PC-3 (cell line): ENCODE results near the gene BAAT. TPM values are rescaled to one million over a fixed set of nuclear protein-coding genes. Genes with fewer than 3 reads are reported as not detected.

ENCODE experiments used
- ATAC-seq: fragments of 200-7000 bp; cut with Tn5 transposase; 2 replicates; pipeline ENCODE4 v1.9.1; 2020; ENCODE audit warnings: mild to moderate bottlenecking, moderate library complexity
- BruUV-seq: library from RNA; stranded (reverse); fragments of 400-500 nt; replicated peaks from 2 replicates; lab custom pipeline; 2021; lab: Mats Ljungman, UMichigan
- CTCF ChIA-PET: fragments of 300-600 bp; sonication (Branson Sonifier 250); formaldehyde crosslinking; loops from one replicate; lab custom pipeline; 2022; ENCODE audit warnings: antibody characterized with exemption; lab: Charles Lee
- POLR2A ChIA-PET: fragments of 300-600 bp; sonication (Branson Sonifier 250); formaldehyde crosslinking; loops from one replicate; lab custom pipeline; 2022; ENCODE audit warnings: antibody characterized with exemption; ENCODE audit not compliant: unreplicated experiment; lab: Charles Lee
- DNase-seq: peaks from one replicate; pipeline ENCODE4 v3.0.0-alpha.2; 2015
- H2AFZ ChIP-seq: fragments of 300-600 bp; sonication (generic); 2 replicates; pipeline ENCODE4 v1.6.0; 2016; ENCODE audit warnings: antibody characterized with exemption, low read length
- H3F3A ChIP-seq: fragments of 300-600 bp; sonication (generic); one replicate; pipeline ENCODE4 v1.6.0; 2017; ENCODE audit warnings: antibody characterized with exemption, low read length, control low read depth, mild to moderate bottlenecking; ENCODE audit not compliant: unreplicated experiment
- H3K27ac ChIP-seq: fragments of 300-600 bp; sonication (generic); 2 replicates; pipeline ENCODE4 v1.5.1; 2016; ENCODE audit warnings: mild to moderate bottlenecking, low read length
- H3K27me3 ChIP-seq: fragments of 300-600 bp; sonication (generic); 2 replicates; pipeline ENCODE4 v1.6.1; 2016; ENCODE audit warnings: low read length, mixed read lengths
- H3K36me3 ChIP-seq: fragments of 300-600 bp; sonication (generic); 2 replicates; pipeline ENCODE4 v1.6.1; 2016; ENCODE audit warnings: low read depth, mixed run types, low read length, mixed read lengths
- H3K4me1 ChIP-seq: fragments of 300-600 bp; sonication (generic); 2 replicates; pipeline ENCODE4 v1.5.1; 2016; ENCODE audit warnings: low read length; ENCODE audit not compliant: insufficient read depth
- H3K4me2 ChIP-seq: fragments of 300-600 bp; sonication (generic); 2 replicates; pipeline ENCODE4 v1.6.0; 2016; ENCODE audit warnings: low read length
- H3K4me3 ChIP-seq: fragments of 300-600 bp; sonication (generic); 2 replicates; pipeline ENCODE4 v1.5.1; 2016; ENCODE audit warnings: mild to moderate bottlenecking, low read length, mixed read lengths
- H3K79me2 ChIP-seq: fragments of 300-600 bp; sonication (generic); 2 replicates; pipeline ENCODE4 v1.6.1; 2017; ENCODE audit warnings: low read length, mixed read lengths
- H3K9ac ChIP-seq: fragments of 300-600 bp; sonication (generic); 2 replicates; pipeline ENCODE4 v1.6.0; 2016; ENCODE audit warnings: mild to moderate bottlenecking, low read length
- H3K9me2 ChIP-seq: fragments of 300-600 bp; sonication (generic); replicated peaks from 2 replicates; pipeline ENCODE4 v1.6.1; 2016; ENCODE audit warnings: mixed run types, low read length, mixed read lengths
- H3K9me3 ChIP-seq: fragments of 300-600 bp; sonication (generic); 2 replicates; pipeline ENCODE4 v1.6.1; 2016; ENCODE audit warnings: low read length, mixed read lengths
- H4K20me1 ChIP-seq: fragments of 300-600 bp; sonication (generic); 2 replicates; pipeline ENCODE4 v1.6.1; 2016; ENCODE audit warnings: low read length, mixed read lengths
- EZH2 ChIP-seq: fragments of 300-600 bp; sonication (generic); IDR thresholded peaks from one replicate; pipeline ENCODE4 v1.6.1; 2017; ENCODE audit warnings: antibody characterized with exemption, mild to moderate bottlenecking, low read length; ENCODE audit not compliant: unreplicated experiment
- EZH2phosphoT487 ChIP-seq: fragments of 300-600 bp; sonication (generic); IDR thresholded peaks from 2 replicates; pipeline ENCODE4 v1.6.1; 2018; ENCODE audit warnings: mild to moderate bottlenecking, antibody characterized with exemption, low read length, borderline replicate concordance
- intact Hi-C: fragments of 100-400 bp; cut with micrococcal nuclease; formaldehyde crosslinking; loops from 2 replicates; pipeline ENCODE4 v1.9.0; 2023
- total RNA-seq: library from RNA; depleted of rRNA; stranded (reverse); fragments of >200 nt; gene quantifications from 2 replicates; pipeline ENCODE4 v1.2.3, GENCODE V29; 2014
- TF ChIP-seq, protein P1 (sequence below): fragments of 300-600 bp; sonication (generic); conservative IDR thresholded peaks from 2 replicates; pipeline ENCODE4 v1.5.1; 2017; ENCODE audit warnings: antibody characterized with exemption, low read depth, mild to moderate bottlenecking, low read length

Gene BAAT
- total RNA-seq, 1 experiment from 2014 or later = 0.07 TPM

DNA sequence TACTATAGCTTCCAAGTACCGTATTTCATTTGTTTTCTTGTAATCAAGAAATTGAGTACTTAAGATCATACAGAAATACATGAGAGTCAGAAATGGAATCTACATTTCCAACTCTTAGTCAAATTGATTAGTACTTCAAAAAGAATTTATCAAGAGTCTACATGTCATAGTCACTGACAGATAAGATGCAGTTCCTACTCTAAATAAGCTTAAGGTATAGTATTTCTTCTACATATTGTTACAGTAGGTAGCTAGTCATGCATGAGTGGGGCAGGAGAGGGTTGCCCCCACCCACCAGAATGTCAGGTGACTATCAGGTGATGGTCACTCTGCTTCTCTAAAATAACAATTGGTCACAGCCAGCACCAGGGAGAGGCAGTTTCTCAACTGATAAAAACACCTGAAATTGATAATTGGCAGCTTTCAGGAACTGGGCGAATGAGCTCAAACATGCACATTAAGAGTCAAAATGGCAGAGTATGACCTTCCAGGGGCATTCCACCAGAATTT lies 2.9 kb downstream of the BAAT start:
- H2AFZ ChIP-seq = no peak overlapping the region
- H3K79me2 ChIP-seq = no peaks in the 10 kb centered on the region
- intact Hi-C loops = no loop called here
- no peaks in the 10 kb centered on the region for H3F3A ChIP-seq
- H3K27me3 ChIP-seq = no peaks in the 10 kb centered on the region
- no peaks in the 10 kb centered on the region for H3K4me1 ChIP-seq
- H3K36me3 ChIP-seq = no peaks in the 10 kb centered on the region
- POLR2A ChIA-PET = no interaction called here
- DNase-seq (no peak), ATAC-seq (no peak)
- no peaks in the 10 kb centered on the region for H3K9me3 ChIP-seq
- H3K27ac ChIP-seq = no peak overlapping the region
- CTCF ChIA-PET = no interaction called here
- H3K9me2 ChIP-seq = no peaks in the 10 kb centered on the region
- H3K9ac ChIP-seq = no peak overlapping the region
- no TSS peak for BruUV-seq
- TF ChIP-seq, protein P1, sequence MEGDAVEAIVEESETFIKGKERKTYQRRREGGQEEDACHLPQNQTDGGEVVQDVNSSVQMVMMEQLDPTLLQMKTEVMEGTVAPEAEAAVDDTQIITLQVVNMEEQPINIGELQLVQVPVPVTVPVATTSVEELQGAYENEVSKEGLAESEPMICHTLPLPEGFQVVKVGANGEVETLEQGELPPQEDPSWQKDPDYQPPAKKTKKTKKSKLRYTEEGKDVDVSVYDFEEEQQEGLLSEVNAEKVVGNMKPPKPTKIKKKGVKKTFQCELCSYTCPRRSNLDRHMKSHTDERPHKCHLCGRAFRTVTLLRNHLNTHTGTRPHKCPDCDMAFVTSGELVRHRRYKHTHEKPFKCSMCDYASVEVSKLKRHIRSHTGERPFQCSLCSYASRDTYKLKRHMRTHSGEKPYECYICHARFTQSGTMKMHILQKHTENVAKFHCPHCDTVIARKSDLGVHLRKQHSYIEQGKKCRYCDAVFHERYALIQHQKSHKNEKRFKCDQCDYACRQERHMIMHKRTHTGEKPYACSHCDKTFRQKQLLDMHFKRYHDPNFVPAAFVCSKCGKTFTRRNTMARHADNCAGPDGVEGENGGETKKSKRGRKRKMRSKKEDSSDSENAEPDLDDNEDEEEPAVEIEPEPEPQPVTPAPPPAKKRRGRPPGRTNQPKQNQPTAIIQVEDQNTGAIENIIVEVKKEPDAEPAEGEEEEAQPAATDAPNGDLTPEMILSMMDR = no peak
- no peak for TF ChIP-seq EZH2
- no peak for TF ChIP-seq EZH2phosphoT487
- H4K20me1 ChIP-seq = no peaks in the 10 kb centered on the region
- no peak overlapping the region for H3K4me2 ChIP-seq
- no peak overlapping the region for H3K4me3 ChIP-seq

DNA sequence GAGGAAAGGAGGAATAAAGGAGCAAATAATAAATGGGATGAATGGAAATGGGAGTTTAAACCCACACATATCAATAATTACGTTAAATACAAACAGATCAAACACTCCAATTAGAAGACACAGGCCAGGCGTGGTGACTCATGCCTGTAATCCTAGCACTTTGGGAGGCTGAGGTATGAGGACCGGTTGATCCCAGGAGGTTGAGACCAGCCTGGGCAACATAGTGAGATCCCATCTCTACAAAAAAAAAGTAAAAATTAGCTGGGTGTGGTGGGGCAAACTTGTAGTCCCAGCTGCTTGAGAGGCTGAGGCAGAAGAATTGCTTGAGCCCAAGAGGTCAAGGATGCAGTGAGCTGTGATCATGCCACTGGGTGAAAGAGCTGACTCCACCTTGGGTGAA lies 3.7 kb downstream of the BAAT start:
- Histone ChIP-seq H3K79me2 (no peaks in the 10 kb centered on the region), H3K9ac (no peak overlapping the region), H4K20me1 (no peaks in the 10 kb centered on the region), H3K4me3 (no peak overlapping the region), H2AFZ (no peak overlapping the region), H3K27me3 (no peaks in the 10 kb centered on the region), H3K36me3 (no peaks in the 10 kb centered on the region), H3K9me3 (no peaks in the 10 kb centered on the region), H3K9me2 (no peaks in the 10 kb centered on the region), H3K27ac (no peak overlapping the region), H3K4me2 (no peak overlapping the region), H3F3A (no peaks in the 10 kb centered on the region), H3K4me1 (no peaks in the 10 kb centered on the region)
- ChIA-PET POLR2A (no interaction called here), CTCF (no interaction called here)
- BruUV-seq = no TSS peak
- ATAC-seq (no peak), DNase-seq (no peak)
- intact Hi-C loops = no loop called here
- TF ChIP-seq EZH2phosphoT487 = no peak
- TF ChIP-seq EZH2 = no peak
- TF ChIP-seq, protein P1 = no peak

DNA sequence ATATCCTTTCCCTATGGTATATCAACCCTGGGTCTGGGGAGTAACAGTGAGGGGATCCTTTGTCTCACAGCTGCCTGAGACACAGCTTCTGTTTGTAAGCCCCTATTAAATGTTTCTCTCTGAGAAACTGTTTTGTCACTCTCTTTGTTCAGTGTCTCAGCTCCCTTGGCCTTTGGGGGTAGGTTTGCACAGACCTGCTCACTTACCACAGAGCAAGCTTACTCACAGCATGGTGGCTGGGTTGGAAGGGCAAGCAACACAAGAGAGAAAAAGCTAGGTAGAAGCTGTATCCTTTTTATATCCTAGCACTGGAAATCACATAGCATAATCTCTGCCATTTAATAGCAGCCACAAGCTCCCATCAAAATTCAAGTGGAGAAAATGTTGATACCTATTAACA lies 4.5 kb downstream of the BAAT start:
- no peaks in the 10 kb centered on the region for H4K20me1 ChIP-seq
- H3F3A ChIP-seq = no peaks in the 10 kb centered on the region
- H3K79me2 ChIP-seq = no peaks in the 10 kb centered on the region
- H3K9me2 ChIP-seq = no peaks in the 10 kb centered on the region
- no peak overlapping the region for H3K4me2 ChIP-seq
- no peak for ATAC-seq
- TF ChIP-seq EZH2phosphoT487 (no peak), EZH2 (no peak)
- TF ChIP-seq, protein P1 = no peak
- no peak overlapping the region for H2AFZ ChIP-seq
- no peak overlapping the region for H3K9ac ChIP-seq
- no peak for DNase-seq
- H3K4me3 ChIP-seq = no peak overlapping the region
- no peaks in the 10 kb centered on the region for H3K4me1 ChIP-seq
- H3K9me3 ChIP-seq = no peaks in the 10 kb centered on the region
- ChIA-PET POLR2A (no interaction called here), CTCF (no interaction called here)
- intact Hi-C loops = no loop called here
- no peaks in the 10 kb centered on the region for H3K36me3 ChIP-seq
- no TSS peak for BruUV-seq
- H3K27ac ChIP-seq = no peak overlapping the region
- H3K27me3 ChIP-seq = no peaks in the 10 kb centered on the region
